Upper lobe of left lung (tissue), 6 donors: ENCODE data around the gene TRIM9. TPM values are rescaled to one million over a fixed set of nuclear protein-coding genes. Genes with fewer than 3 reads are reported as not detected.
A peak's percentile ranks its signal among the peaks of the same experiment; 100 is the strongest.

Experiments
- ATAC-seq, 2 donors: fragments of 200-7000 bp; cut with Tn5 transposase; one replicate each; pipeline ENCODE4 v1.9.1; 2022; ENCODE audit warnings: mild to moderate bottlenecking in 2 of 2, moderate library complexity in 2 of 2; ENCODE audit not compliant: low FRiP score in 2 of 2
- DNase-seq, 2 donors: peaks; one replicate each; pipeline ENCODE4 v3.0.0-alpha.2; 2019 to 2020
- H3K27ac ChIP-seq, 4 donors: fragments of 200-600 bp; sonication (generic); one replicate each; pipeline ENCODE4 v1.5.1; 2016 to 2019
- H3K27me3 ChIP-seq, 4 donors: fragments of 200-600 bp; sonication (generic); one replicate each; pipeline ENCODE4 v1.5.1; 2017 to 2019
- H3K36me3 ChIP-seq, 4 donors: fragments of 200-600 bp; sonication (generic); one replicate each; pipeline ENCODE4 v1.5.1; 2016 to 2019
- H3K4me1 ChIP-seq, 4 donors: fragments of 200-600 bp; sonication (generic); one replicate each; pipeline ENCODE4 v1.5.1; 2018 to 2019
- H3K4me3 ChIP-seq, 4 donors: fragments of 200-600 bp; sonication (generic); one replicate each; pipeline ENCODE4 v1.5.1; 2017 to 2019; ENCODE audit warnings: mild to moderate bottlenecking in 2 of 4, moderate library complexity in 1 of 4
- H3K9me3 ChIP-seq, 4 donors: fragments of 200-600 bp; sonication (generic); one replicate each; pipeline ENCODE4 v1.5.1; 2018 to 2019
- EP300 ChIP-seq, 4 donors: sonication (generic); formaldehyde crosslinking; IDR thresholded peaks; one replicate each; pipeline ENCODE4 v1.5.1; 2017; ENCODE audit warnings: antibody characterized with exemption in 4 of 4, control low read depth in 2 of 4
- POLR2A ChIP-seq, 4 donors: fragments of 450-650 bp; IDR thresholded peaks; one replicate each; pipeline ENCODE4 v1.5.1; 2016 to 2017; ENCODE audit warnings: antibody characterized with exemption in 4 of 4, mild to moderate bottlenecking in 2 of 4
- POLR2AphosphoS5 ChIP-seq, 2 donors: sonication (generic); formaldehyde crosslinking; IDR thresholded peaks; one replicate each; pipeline ENCODE4 v1.5.1; 2017; ENCODE audit warnings: antibody characterized with exemption in 2 of 2
- WGBS, 2 donors: methylation state at CpG; one replicate each; pipeline ENCODE4 v1.1.5; 2017 to 2018; 5-methylcytosine and 5-hydroxymethylcytosine counted together
- total RNA-seq, 6 donors: library from RNA; depleted of rRNA in 4 of 6; stranded (reverse); fragments of >200 nt in 4 of 6; gene quantifications; one replicate each; pipeline versions ENCODE4 v1.1.0 to v1.2.1, GENCODE V29; 2016 to 2021
- TF ChIP-seq, protein P1 (sequence below), 6 experiments: fragments of 450-650 bp in 4 of 6; fragments of 200-600 bp in 2 of 6; sonication (generic) in 2 of 6; IDR thresholded peaks; one replicate each; pipeline ENCODE4 v1.5.1; 2016 to 2019; ENCODE audit warnings: antibody characterized with exemption in 6 of 6
- donor health status: DM: no; HTN: no; CAD: no; lungs with moderate emphysema.
- donor health status: DM: no; HTN: yes; CAD: no; lungs with severe emphysema.

TRIM9 gene
- total RNA-seq, 6 donors from 2014 or later = 0.30 to 3.1 (median 0.78) TPM

DNA sequence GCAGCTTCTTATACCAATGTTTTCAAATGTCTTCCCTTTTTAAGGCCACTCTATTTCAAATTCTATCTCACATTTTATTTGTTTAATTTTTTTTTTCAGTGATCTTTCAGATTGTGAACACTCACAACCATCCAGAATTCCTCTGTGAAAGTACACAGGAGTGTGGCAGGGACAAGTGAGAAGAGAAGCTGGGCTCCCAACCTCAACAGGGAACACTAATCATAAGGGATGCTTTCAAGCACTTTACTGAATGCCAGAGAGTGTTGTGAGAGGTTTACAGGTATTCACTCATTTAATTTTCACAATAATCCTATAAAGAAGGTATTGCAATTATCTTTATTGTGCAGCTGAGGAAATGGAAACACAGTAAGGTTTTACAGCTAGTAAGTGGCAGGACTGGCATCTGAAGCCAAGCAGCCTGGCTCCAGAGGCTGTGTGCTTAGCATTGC lies 90.5 kb downstream of the TRIM9 start:
- H3K27ac ChIP-seq = peak overlapping the region in 3 of 4 donors; percentile 42 to 60 (median 53)
- H3K4me3 ChIP-seq = no peak overlapping the region
- no peak for ATAC-seq
- peak in 1 of 2 donors; percentile 79 for DNase-seq
- H3K9me3 ChIP-seq = no peaks in the 10 kb centered on the region
- no peaks in the 10 kb centered on the region for H3K27me3 ChIP-seq
- peaks cover 3 to 23% (median 12%) of the 10 kb centered on the region in 4 donors for H3K4me1 ChIP-seq
- TF ChIP-seq POLR2AphosphoS5 (IDR thresholded peaks at IDR 0.05) (peak in 1 of 2 donors; percentile 14), POLR2A (IDR thresholded peaks at IDR 0.05) (no peak), EP300 (IDR thresholded peaks at IDR 0.05) (no peak)
- TF ChIP-seq, protein P1, sequence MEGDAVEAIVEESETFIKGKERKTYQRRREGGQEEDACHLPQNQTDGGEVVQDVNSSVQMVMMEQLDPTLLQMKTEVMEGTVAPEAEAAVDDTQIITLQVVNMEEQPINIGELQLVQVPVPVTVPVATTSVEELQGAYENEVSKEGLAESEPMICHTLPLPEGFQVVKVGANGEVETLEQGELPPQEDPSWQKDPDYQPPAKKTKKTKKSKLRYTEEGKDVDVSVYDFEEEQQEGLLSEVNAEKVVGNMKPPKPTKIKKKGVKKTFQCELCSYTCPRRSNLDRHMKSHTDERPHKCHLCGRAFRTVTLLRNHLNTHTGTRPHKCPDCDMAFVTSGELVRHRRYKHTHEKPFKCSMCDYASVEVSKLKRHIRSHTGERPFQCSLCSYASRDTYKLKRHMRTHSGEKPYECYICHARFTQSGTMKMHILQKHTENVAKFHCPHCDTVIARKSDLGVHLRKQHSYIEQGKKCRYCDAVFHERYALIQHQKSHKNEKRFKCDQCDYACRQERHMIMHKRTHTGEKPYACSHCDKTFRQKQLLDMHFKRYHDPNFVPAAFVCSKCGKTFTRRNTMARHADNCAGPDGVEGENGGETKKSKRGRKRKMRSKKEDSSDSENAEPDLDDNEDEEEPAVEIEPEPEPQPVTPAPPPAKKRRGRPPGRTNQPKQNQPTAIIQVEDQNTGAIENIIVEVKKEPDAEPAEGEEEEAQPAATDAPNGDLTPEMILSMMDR (IDR thresholded peaks at IDR 0.05) = no peak
- no peaks in the 10 kb centered on the region for H3K36me3 ChIP-seq

DNA sequence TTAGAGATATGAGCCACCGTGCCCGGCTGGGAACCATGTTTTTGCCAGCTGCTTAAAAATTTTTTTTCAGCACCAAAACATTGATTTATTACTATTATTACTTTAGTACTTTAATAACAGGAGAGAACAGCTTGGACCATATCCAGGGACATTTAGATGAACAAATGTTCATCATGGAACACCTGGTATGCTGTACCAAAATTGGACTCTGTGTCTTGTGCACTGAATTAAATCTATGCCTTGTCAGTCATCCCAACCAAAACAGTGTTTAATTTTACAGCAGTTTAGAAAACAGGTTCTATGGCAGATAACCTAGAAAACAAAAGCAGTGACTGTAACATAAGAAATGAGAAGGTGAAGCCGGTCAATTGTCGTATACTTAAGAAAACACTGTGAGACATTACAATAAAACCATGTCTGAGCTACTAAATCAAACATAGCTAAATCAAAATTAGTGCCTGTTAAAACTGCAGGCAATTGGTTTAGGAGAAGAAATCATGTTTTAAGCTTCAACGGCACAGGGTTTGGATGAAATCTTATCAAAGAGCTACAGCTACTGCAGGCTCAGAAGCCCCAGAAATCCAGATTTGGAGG lies 92.4 kb downstream of the TRIM9 start:
- WGBS, 2 donors = 92 to 96% methylated on average over 5 of the region's 5 CpGs
- H3K27me3 ChIP-seq = no peaks in the 10 kb centered on the region

DNA sequence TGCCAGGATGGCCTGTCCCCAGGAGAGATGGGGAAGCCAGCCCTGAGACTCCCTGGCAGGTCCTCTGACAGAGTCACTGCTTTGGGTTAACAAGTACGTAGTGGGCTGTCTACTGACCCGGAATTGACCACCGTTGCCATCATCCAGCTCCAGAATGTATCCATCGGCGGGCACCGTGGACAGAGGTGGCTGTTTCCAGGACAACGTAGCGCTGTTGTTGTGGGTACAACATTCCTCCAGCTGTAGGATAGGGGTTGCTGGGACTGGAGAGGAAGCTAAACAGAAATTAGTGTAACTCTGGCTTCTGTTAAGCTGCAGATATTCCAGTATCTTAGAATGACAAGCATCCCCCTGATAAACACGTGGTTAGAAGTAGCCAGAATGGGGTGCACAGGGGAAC lies 94.3 kb downstream of the TRIM9 start:
- TF ChIP-seq, protein P1 (IDR thresholded peaks at IDR 0.05) = no peak
- TF ChIP-seq EP300 (IDR thresholded peaks at IDR 0.05) (no peak), POLR2AphosphoS5 (IDR thresholded peaks at IDR 0.05) (no peak), POLR2A (IDR thresholded peaks at IDR 0.05) (no peak)
- DNase-seq = no peak
- WGBS, 2 donors = 89 to 92% methylated on average over 9 of the region's 9 CpGs
- no peak for ATAC-seq
- Histone ChIP-seq H3K4me3 (no peak overlapping the region), H3K27me3 (no peaks in the 10 kb centered on the region), H3K9me3 (no peaks in the 10 kb centered on the region), H3K36me3 (no peaks in the 10 kb centered on the region), H3K4me1 (peaks cover 0 to 9% (median 8%) of the 10 kb centered on the region in 4 donors), H3K27ac (no peak overlapping the region)

More for the DNA sequence above, 92.4 kb downstream of the TRIM9 start:
- Histone ChIP-seq H3K4me3 (no peak overlapping the region), H3K4me1 (peaks cover 3 to 23% (median 12%) of the 10 kb centered on the region in 4 donors), H3K9me3 (no peaks in the 10 kb centered on the region), H3K36me3 (no peaks in the 10 kb centered on the region), H3K27ac (no peak overlapping the region)
- ATAC-seq (no peak), DNase-seq (no peak)
- TF ChIP-seq, protein P1 (IDR thresholded peaks at IDR 0.05) = no peak
- TF ChIP-seq POLR2A (IDR thresholded peaks at IDR 0.05) = no peak
- TF ChIP-seq POLR2AphosphoS5 (IDR thresholded peaks at IDR 0.05) = no peak
- TF ChIP-seq EP300 (IDR thresholded peaks at IDR 0.05) = no peak

DNA sequence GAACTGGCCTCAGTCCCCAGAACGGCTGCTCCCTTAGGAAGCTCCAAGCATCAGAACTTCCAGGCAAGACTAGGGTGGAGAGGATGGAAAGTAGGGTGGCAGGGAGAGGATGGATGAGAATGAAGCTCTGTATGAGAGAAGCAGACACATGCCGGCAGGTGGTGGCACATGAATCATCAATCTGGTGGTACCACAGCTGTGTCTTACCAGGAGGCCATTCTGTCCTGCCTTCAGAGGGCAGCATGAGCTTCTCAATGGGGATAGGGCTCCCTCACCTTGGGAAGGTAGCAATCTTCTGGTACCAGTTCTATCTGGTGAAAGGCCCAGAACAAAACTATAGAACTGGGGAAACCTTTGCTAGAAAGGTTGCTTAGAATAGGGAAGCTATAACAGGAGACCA lies 95.2 kb downstream of the TRIM9 start:
- Histone ChIP-seq H3K27ac (no peak overlapping the region), H3K4me1 (peaks cover 0 to 7% (median 5%) of the 10 kb centered on the region in 4 donors), H3K9me3 (no peaks in the 10 kb centered on the region), H3K36me3 (no peaks in the 10 kb centered on the region), H3K4me3 (no peak overlapping the region), H3K27me3 (no peaks in the 10 kb centered on the region)
- WGBS, 2 donors = 94 to 100% methylated on average over 2 of the region's 2 CpGs
- DNase-seq (no peak), ATAC-seq (no peak)
- TF ChIP-seq POLR2AphosphoS5 (IDR thresholded peaks at IDR 0.05) (no peak), POLR2A (IDR thresholded peaks at IDR 0.05) (no peak), EP300 (IDR thresholded peaks at IDR 0.05) (no peak)
- TF ChIP-seq, protein P1 (IDR thresholded peaks at IDR 0.05) = no peak

DNA sequence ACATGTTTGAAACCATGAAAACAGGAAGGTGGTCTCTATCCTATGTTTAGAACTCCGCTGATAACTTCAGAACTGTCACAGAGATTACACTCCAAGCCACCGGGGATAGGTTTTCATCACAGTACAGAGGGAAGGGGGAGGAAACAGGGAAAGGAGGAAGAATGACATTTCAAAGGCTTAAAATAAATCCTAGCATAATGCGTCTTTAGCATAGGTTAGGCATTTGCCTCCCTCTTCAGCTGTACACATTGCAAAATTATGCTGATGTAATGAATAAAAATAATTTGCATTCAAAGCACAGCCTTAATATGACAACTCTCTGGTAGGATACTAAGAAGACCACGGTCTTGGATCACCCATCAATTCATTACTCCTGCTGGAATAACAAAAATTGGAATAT lies 96.3 kb downstream of the TRIM9 start:
- TF ChIP-seq EP300 (IDR thresholded peaks at IDR 0.05) = no peak
- no peak for TF ChIP-seq POLR2A (IDR thresholded peaks at IDR 0.05)
- TF ChIP-seq, protein P1 (IDR thresholded peaks at IDR 0.05) = no peak
- TF ChIP-seq POLR2AphosphoS5 (IDR thresholded peaks at IDR 0.05) = no peak
- ATAC-seq (no peak), DNase-seq (no peak)
- H3K27ac ChIP-seq = no peak overlapping the region
- no peaks in the 10 kb centered on the region for H3K36me3 ChIP-seq
- no peak overlapping the region for H3K4me3 ChIP-seq
- whole genome bisulfite sequencing, 2 donors = 54 to 70% methylated on average over 4 of the region's 4 CpGs
- H3K9me3 ChIP-seq = no peaks in the 10 kb centered on the region
- no peaks in the 10 kb centered on the region for H3K27me3 ChIP-seq
- H3K4me1 ChIP-seq = no peaks in the 10 kb centered on the region
